HG02981 (cell line): ENCODE results near the gene DDR1.

Source experiments
- ATAC-seq: cut with Tn5 transposase; IDR thresholded peaks from one replicate; pipeline ENCODE4 v1.9.1; 2021; ENCODE audit warnings: mild to moderate bottlenecking, moderate library complexity; ENCODE audit not compliant: unreplicated experiment

DDR1 gene

GRCh38 chr6:30879684-30880427, 4.5 kb upstream of the DDR1 start:
- ATAC-seq: no peak

- no peak for ATAC-seq
Measured at GRCh38 chr6:30880698-30881252, 3.5 kb upstream of the DDR1 start.

- no peak for ATAC-seq
Measured at GRCh38 chr6:30881392-30882203, 2.7 kb upstream of the DDR1 start.

GRCh38 chr6:30882204-30882758, 2.0 kb upstream of the DDR1 start:
- ATAC-seq: no peak

GRCh38 chr6:30882759-30883684, 1.3 kb upstream of the DDR1 start:
- no peak for ATAC-seq

GRCh38 chr6:30884521-30885480, 482 bp downstream of the DDR1 start:
- no peak for ATAC-seq

GRCh38 chr6:30885481-30885998, 1.2 kb downstream of the DDR1 start:
- ATAC-seq: no peak

GRCh38 chr6:30885999-30886896, 1.9 kb downstream of the DDR1 start:
- ATAC-seq: no peak

GRCh38 chr6:30886897-30887255, 2.6 kb downstream of the DDR1 start:
- no peak for ATAC-seq

GRCh38 chr6:30887901-30888815, 3.8 kb downstream of the DDR1 start:
- no peak for ATAC-seq

GRCh38 chr6:30888816-30889495, 4.6 kb downstream of the DDR1 start:
- no peak for ATAC-seq

GRCh38 chr6:30889496-30889885, 5.2 kb downstream of the DDR1 start:
- no peak for ATAC-seq

- ATAC-seq: no peak
Measured at GRCh38 chr6:30889921-30890645, 5.8 kb downstream of the DDR1 start.

- ATAC-seq: no peak
Measured at GRCh38 chr6:30890646-30891449, 6.5 kb downstream of the DDR1 start.

GRCh38 chr6:30891450-30891723, 7.1 kb downstream of the DDR1 start:
- ATAC-seq: no peak
